22Rv1 (cell line): Measurements from ENCODE around the gene CHST13.

ENCODE experiments used
- ZFX ChIP-seq: fragments of 450-650 bp; IDR thresholded peaks from 2 replicates; pipeline ENCODE4 v1.6.1; 2017; ENCODE audit warnings: antibody characterized with exemption, borderline replicate concordance
- TF ChIP-seq, protein P1 (sequence below): fragments of 450-650 bp; IDR thresholded peaks from 2 replicates; pipeline ENCODE4 v1.5.1; 2017; ENCODE audit warnings: mild to moderate bottlenecking

DNA sequence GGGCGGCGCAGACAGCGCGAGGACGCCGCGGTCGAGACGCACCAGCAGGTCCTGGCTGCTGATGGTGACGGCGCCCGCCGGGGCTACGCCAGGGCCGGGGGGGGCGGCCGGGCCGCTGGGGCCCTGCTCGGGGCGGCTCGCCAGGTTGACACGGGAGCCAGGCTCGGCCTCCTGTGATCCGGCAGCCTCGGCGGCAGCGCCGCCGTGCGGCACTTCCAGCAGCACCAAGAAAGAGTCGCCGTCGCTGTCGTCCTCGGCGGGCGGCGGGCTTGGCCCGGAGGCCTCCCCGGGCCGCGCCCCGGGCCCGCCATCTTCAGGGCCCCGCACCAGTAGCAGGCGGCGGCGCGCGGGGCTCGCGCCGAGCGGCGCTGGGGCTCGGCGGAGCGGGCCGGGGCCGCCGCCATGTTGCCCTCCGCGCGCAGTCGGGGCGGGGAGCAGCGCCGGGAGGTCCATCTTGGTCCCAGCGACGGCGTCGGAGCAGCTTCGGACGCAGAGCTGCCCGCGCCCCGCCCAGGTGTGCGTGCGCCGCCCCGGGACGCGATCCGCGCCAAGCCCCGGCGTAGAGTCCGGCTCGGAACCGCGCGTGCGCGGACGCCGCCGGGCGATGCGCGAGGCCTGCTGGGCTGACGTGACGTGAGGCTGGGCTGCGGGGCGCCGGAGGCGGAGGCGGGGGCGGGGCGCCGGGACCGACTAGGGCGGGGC lies 48.4 kb upstream of the CHST13 start, which contains the start of gene ZXDC:
- TF ChIP-seq, protein P1, sequence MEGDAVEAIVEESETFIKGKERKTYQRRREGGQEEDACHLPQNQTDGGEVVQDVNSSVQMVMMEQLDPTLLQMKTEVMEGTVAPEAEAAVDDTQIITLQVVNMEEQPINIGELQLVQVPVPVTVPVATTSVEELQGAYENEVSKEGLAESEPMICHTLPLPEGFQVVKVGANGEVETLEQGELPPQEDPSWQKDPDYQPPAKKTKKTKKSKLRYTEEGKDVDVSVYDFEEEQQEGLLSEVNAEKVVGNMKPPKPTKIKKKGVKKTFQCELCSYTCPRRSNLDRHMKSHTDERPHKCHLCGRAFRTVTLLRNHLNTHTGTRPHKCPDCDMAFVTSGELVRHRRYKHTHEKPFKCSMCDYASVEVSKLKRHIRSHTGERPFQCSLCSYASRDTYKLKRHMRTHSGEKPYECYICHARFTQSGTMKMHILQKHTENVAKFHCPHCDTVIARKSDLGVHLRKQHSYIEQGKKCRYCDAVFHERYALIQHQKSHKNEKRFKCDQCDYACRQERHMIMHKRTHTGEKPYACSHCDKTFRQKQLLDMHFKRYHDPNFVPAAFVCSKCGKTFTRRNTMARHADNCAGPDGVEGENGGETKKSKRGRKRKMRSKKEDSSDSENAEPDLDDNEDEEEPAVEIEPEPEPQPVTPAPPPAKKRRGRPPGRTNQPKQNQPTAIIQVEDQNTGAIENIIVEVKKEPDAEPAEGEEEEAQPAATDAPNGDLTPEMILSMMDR = peak; percentile 78
- no peak for TF ChIP-seq ZFX
